GM21360 (cell line): ENCODE data around the gene ZNF207.
"Not testable (repeated sequence)": the region's sequence is repeated elsewhere in the genome, so short reads cannot be mapped to it uniquely, and the experiment has no call there.

Experiments used
- ATAC-seq: cut with Tn5 transposase; IDR thresholded peaks from one replicate; pipeline ENCODE4 v1.9.1; 2021; ENCODE audit warnings: mild to moderate bottlenecking, moderate library complexity; ENCODE audit not compliant: unreplicated experiment

ZNF207 gene

GRCh38 chr17:32385971-32386370 lies 36.0 kb downstream of the ZNF207 start:
- no peak for ATAC-seq

DNA sequence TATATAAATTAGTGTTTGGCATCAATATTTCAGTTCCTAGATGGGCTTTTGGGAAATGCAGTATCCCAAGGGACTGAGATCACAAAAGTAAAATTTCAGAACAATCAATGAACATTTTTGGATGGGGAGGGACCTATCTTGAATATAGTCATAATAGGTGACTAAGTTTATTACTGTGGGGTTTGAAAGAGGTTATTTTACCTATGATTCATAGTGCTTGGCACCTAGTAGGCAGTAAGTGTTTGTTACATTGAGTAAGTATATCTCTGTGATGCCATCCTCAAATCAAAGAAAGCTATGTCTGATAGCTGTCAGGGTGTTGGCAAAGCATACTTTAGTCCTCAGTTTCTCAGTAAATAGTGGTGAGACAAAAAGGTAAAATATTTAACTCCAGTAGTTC lies 36.9 kb downstream of the ZNF207 start:
- no peak for ATAC-seq

- not testable (repeated sequence) for ATAC-seq
Measured at GRCh38 chr17:32388128-32388527, 38.2 kb downstream of the ZNF207 start.

GRCh38 chr17:32388613-32389459 lies 38.9 kb downstream of the ZNF207 start:
- ATAC-seq, result no peak

DNA sequence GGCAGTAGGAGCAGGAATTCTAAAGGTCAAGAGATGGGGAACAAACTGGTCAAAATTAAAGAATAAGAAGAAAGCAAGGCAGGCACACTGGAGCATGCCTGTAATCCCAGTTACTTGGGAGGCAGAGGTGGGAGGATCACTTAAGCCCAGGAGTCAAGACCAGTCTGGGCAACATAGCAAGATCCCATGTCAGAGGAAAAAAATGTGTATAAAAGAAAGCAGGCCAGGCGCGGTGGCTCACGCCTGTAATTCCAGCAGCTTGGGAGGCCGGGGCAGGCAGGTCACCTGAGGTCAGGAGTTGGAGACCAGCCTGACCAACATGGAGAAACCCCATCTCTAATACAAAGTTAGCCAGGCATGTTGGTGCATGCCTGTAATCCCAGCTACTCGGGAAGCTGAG lies 43.9 kb downstream of the ZNF207 start:
- no peak for ATAC-seq

DNA sequence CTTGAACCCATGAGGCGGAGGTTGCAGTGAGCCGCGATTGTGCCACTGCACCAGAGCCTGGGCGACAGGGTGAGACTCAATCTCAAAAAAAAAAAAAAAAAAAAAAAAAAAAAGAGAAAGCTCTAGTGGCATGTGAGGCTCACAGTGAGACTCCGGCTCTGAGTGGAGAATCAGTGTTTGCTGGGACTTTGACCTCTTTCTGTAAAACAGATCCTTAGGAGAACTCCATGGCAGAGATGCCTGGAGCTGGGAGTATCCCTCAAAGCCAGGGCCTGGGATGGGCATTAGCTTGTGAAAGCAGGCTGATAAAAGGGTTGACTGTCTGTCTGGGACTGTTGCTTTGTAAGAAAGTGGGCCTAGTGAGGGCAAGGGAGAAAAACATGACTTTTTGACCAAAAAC lies 46.4 kb downstream of the ZNF207 start:
- ATAC-seq, result no peak

GRCh38 chr17:32398946-32399345 lies 49.0 kb downstream of the ZNF207 start:
- no peak for ATAC-seq

DNA sequence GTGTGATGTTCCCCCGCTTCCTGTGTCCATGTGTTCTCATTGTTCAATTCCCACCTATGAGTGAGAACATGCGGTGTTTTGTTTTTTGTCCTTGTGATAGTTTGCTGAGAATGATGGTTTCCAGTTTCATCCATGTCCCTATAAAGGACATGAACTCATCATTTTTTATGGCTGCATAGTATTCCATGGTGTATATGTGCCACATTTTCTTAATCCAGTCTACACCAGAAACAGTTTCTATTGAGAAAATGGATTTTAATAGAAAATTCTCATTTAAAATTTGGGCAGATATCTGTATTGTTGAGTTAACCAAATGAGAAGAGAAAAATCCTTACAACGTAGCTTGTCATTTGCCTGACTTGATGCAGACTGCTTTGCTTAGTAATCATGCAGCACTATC lies 60.1 kb downstream of the ZNF207 start:
- ATAC-seq, result not testable (repeated sequence)

DNA sequence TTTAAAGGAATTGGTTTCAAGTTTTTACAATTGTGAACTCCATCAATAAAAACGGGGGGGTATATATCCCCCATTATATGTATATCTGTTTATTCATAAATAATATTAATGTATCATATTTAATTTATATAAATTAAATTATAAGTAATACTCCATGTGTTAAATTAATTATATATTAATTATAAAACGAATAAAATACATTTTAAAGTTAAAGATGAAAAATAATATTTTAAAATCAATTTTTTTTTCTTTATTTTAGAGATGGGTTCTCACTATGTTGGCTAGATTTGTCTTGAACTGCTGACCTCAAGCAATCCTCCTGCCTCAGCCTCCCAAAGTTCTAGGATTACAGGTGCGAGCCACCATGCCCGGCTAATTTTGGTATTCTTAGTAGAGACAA lies 76.9 kb downstream of the ZNF207 start:
- no peak for ATAC-seq

- no peak for ATAC-seq
Measured at GRCh38 chr17:32429598-32429997, 79.6 kb downstream of the ZNF207 start.
